Fibroblast of peridontal ligament (primary cell): ENCODE results near the gene TOMM22.

Experiments
- DNase-seq: peaks from one replicate; pipeline ENCODE4 v3.0.0-alpha.2; 2010; ENCODE audit errors: extremely low read depth

TOMM22 gene

GRCh38 chr22:38733724-38734381 is 52.1 kb downstream of the TOMM22 start:
- no peak for DNase-seq

GRCh38 chr22:38734421-38735100 is 52.8 kb downstream of the TOMM22 start:
- DNase-seq = no peak
